ENCODE data around the gene DPPA3.

GRCh38 chr12:7705846-7706245, 5.4 kb upstream of the DPPA3 start:
- TF ChIP-seq POLR2A (IDR thresholded peaks at IDR 0.05), result no peak
- no peak for TF ChIP-seq CTCF (IDR thresholded peaks at IDR 0.05)
